Esophagus squamous epithelium (tissue), 4 donors: ENCODE measurements around the gene CLMP.

Source experiments
- CTCF ChIP-seq, 6 experiments: fragments of 450-650 bp in 4 of 6; fragments of 200-600 bp in 2 of 6; sonication (generic) in 2 of 6; IDR thresholded peaks; one replicate each; pipeline ENCODE4 v1.5.1; 2016 to 2019; ENCODE audit warnings: antibody characterized with exemption in 6 of 6, mild to moderate bottlenecking in 4 of 6, moderate library complexity in 4 of 6
- POLR2A ChIP-seq, 4 donors: fragments of 450-650 bp; IDR thresholded peaks; one replicate each; pipeline ENCODE4 v1.6.1; 2017; ENCODE audit warnings: antibody characterized with exemption in 4 of 4, mild to moderate bottlenecking in 4 of 4, moderate library complexity in 3 of 4

- TF ChIP-seq POLR2A (IDR thresholded peaks at IDR 0.05) = no peak
- no peak for TF ChIP-seq CTCF (IDR thresholded peaks at IDR 0.05)
Observed at GRCh38 chr11:123145661-123146060, 49.4 kb downstream of the CLMP start.
